ENCODE results near the gene DNAJA2. TPM values are rescaled to one million over a fixed set of nuclear protein-coding genes. Genes with fewer than 3 reads are reported as not detected.

DNAJA2 gene
- total and polyA plus RNA-seq, 2 of the 4 experiments (the other 2 are of a cell fraction), result 18.6 to 53.9 TPM

GRCh38 chr16:46962629-46963028 lies 10.8 kb downstream of the DNAJA2 start:
- Histone ChIP-seq H2AK9ac (replicated peaks; ENCODE audit: low read depth, low read length, poor library complexity) (no peak overlapping the region), H2AFZ (replicated peaks; ENCODE audit: low read length, poor library complexity) (no peak overlapping the region), H3K36me3 (ENCODE audit: control insufficient read depth, insufficient read depth, low read length) (peaks cover 77% of the 10 kb centered on the region), H2BK120ac (ENCODE audit: low read depth, low read length) (no peak overlapping the region), H3K56ac (ENCODE audit: extremely low read depth, insufficient read depth, low read length) (no peak overlapping the region), H3K18ac (ENCODE audit: low read depth, low read length) (no peak overlapping the region; the same call in 1 of the 2 replicates), H3K14ac (replicated peaks; ENCODE audit: low read depth, low read length) (no peak overlapping the region), H4K20me1 (ENCODE audit: insufficient read depth, low read length) (peaks cover 25% of the 10 kb centered on the region; the same call in 1 of the 2 replicates), H3K4ac (ENCODE audit: low read depth, low read length) (no peak overlapping the region), H3K23ac (ENCODE audit: low read depth, low read length) (no peak overlapping the region), H3K4me1 (ENCODE audit: control insufficient read depth, insufficient read depth, low read length) (peaks cover 8% of the 10 kb centered on the region), H3K4me3 (ENCODE audit: insufficient read depth, low read depth, low read length) (no peak overlapping the region), H3K27ac (ENCODE audit: insufficient read depth, low read length) (no peak overlapping the region), H3K4me2 (ENCODE audit: low read depth, low read length) (no peak overlapping the region), H2BK5ac (ENCODE audit: low read depth, low read length, poor library complexity, severe bottlenecking) (no peak overlapping the region), H3K9ac (ENCODE audit: low read depth, low read length) (no peak overlapping the region), H4K91ac (ENCODE audit: insufficient read depth, low read depth, low read length) (no peak overlapping the region), H4K5ac (ENCODE audit: low read depth, low read length) (no peak overlapping the region), H3K27me3 (ENCODE audit: control insufficient read depth, insufficient read depth, low read length) (no peaks in the 10 kb centered on the region), H3K9me1 (ENCODE audit: insufficient read depth, low read length) (peaks cover 3% of the 10 kb centered on the region; the same call in 1 of the 2 replicates), H2BK20ac (ENCODE audit: low read depth, low read length) (no peak overlapping the region), H3K9me3 (ENCODE audit: control insufficient read depth, insufficient read depth, low read length) (no peaks in the 10 kb centered on the region), H2AK5ac (ENCODE audit: low read depth, low read length) (no peak overlapping the region), H2BK15ac (ENCODE audit: low read depth, low read length) (no peak overlapping the region), H4K8ac (ENCODE audit: low read depth in 2 of 2, low read length in 2 of 2) (no peak overlapping the region), H3K79me1 (ENCODE audit: low read depth in 1 of 2, low read length in 2 of 2) (peaks cover 19 to 37% of the 10 kb centered on the region in 2 experiments)
- DNase-seq (no peak), ATAC-seq (ENCODE audit: low read depth) (peak; percentile 27; the same call in 1 of the 2 replicates)
- WGBS, 2 experiments (ENCODE audit: extremely low coverage in 2 of 2, insufficient read length in 1 of 2), result no CpG with 5 or more reads among the region's 3 CpGs
- no TSS peak for BruUV-seq (replicated peaks)
- ChIA-PET POLR2A (ENCODE audit: unreplicated experiment) (interaction anchor here (0.6 kb wide), 1 partner anchor 316 kb away, joined by 3 read pairs; no protein-coding TSS in a partner anchor), CTCF (interaction anchor here (1.0 to 1.1 kb wide), 3 partner anchors 15 to 1661 kb away, joined by 3 to 4 read pairs (median 3); no protein-coding TSS in a partner anchor)
- in situ Hi-C loops (cut with MboI; ENCODE audit: low sequenced_read_pairs) (no loop called here), dilution Hi-C loops (cut with HindIII; ENCODE audit: low sequenced_read_pairs, unreplicated experiment) (no loop called here), intact Hi-C loops (cut with micrococcal nuclease) (no loop called here)
- TF ChIP-seq BHLHE40 (IDR thresholded peaks at IDR 0.05; ENCODE audit: low read depth, low read length) (no peak), MAFK (IDR thresholded peaks at IDR 0.05; ENCODE audit: low read depth, low read length) (peak; percentile 75), CEBPB (IDR thresholded peaks at IDR 0.05; ENCODE audit: low read depth, low read length) (no peak), CTCF (conservative IDR thresholded peaks at IDR 0.05; ENCODE audit: low read depth, low read length) (no peak), FOS (IDR thresholded peaks at IDR 0.05; ENCODE audit: low read depth, low read length) (no peak), SMC3 (IDR thresholded peaks at IDR 0.05; ENCODE audit: low read depth, low read length) (no peak), CHD1 (IDR thresholded peaks at IDR 0.05; ENCODE audit: low read depth, low read length) (no peak), NFE2L2 (IDR thresholded peaks at IDR 0.05; ENCODE audit: low read depth, low read length) (peak; percentile 71; the same call in 1 of the 2 replicates), MAZ (IDR thresholded peaks at IDR 0.05; ENCODE audit: borderline replicate concordance, low read depth, low read length) (no peak), MXI1 (IDR thresholded peaks at IDR 0.05; ENCODE audit: borderline replicate concordance, low read depth, low read length) (no peak), POLR2A (IDR thresholded peaks at IDR 0.05; ENCODE audit: low read depth, low read length) (no peak), RAD21 (IDR thresholded peaks at IDR 0.05; ENCODE audit: low read length) (no peak), USF2 (IDR thresholded peaks at IDR 0.05; ENCODE audit: low read depth, low read length) (no peak), ELK1 (IDR thresholded peaks at IDR 0.05; ENCODE audit: borderline replicate concordance, low read depth, low read length) (no peak)
